DOHH2 (cell line): ENCODE data around the gene GRIN1.

Source experiments
- CTCF ChIP-seq: fragments of 200-600 bp; sonication (generic); IDR thresholded peaks from one replicate; pipeline ENCODE4 v1.5.1; 2014; ENCODE audit warnings: antibody characterized with exemption, mild to moderate bottlenecking, low read depth, low read length; ENCODE audit not compliant: poor library complexity, severe bottlenecking
- EZH2phosphoT487 ChIP-seq: fragments of 200-600 bp; sonication (generic); IDR thresholded peaks from 2 replicates; pipeline ENCODE4 v1.6.1; 2017; ENCODE audit warnings: borderline replicate concordance, mild to moderate bottlenecking, antibody characterized with exemption, low read length, moderate library complexity, mixed read lengths

- TF ChIP-seq CTCF = no peak
- no peak for TF ChIP-seq EZH2phosphoT487
Observed at GRCh38 chr9:137139468-137140150, 655 bp downstream of the GRIN1 start.
